ENCODE measurements around the gene COL26A1. TPM values are rescaled to one million over a fixed set of nuclear protein-coding genes. Genes with fewer than 3 reads are reported as not detected.

Gene COL26A1
- total RNA-seq, 2 experiments from 2014 or later = not detected

DNA sequence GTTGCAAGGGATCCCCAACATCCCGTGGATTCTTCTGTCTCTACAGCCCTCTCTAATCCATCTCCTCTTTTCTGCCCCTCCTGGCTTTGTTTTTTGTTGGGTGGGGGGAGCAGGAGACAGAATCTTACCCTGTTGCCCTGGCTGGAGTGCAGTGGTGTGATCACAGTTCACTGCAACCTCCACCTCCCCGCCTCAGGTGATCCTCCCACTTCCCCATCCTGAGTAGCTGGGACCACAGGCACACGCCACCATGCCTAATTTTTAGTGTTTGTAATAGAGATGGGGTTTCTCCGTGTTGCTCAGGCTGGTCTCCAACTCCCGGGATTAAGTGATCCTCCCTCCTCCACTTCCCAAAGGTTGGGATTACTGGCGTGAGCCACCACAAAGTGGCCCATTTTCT is 144.7 kb downstream of the COL26A1 start:
- no peak overlapping the region for H3K27ac Mint-ChIP-seq
- CTCF ChIA-PET = interaction anchor here (0.9 to 1.6 kb wide), 2 partner anchors 117 to 152 kb away, joined by 3 to 5 read pairs; no protein-coding TSS in a partner anchor
- no peak for DNase-seq
- no peaks in the 10 kb centered on the region for H3K36me3 Mint-ChIP-seq (ENCODE audit: low read depth)
- peaks cover 20% of the 10 kb centered on the region for H3K4me1 Mint-ChIP-seq
- POLR2A ChIA-PET = no interaction called here
- no peaks in the 10 kb centered on the region for H3K9me3 Mint-ChIP-seq
- no peak overlapping the region for H3K4me3 Mint-ChIP-seq
- peaks cover 6% of the 10 kb centered on the region for H3K27me3 Mint-ChIP-seq

- no peaks in the 10 kb centered on the region for H3K36me3 Mint-ChIP-seq (ENCODE audit: low read depth)
- CTCF ChIA-PET = interaction anchor here (0.9 to 1.5 kb wide), 2 partner anchors 143 to 152 kb away, joined by 3 to 8 read pairs; no protein-coding TSS in a partner anchor
- H3K9me3 Mint-ChIP-seq = no peaks in the 10 kb centered on the region
- peaks cover 20% of the 10 kb centered on the region for H3K4me1 Mint-ChIP-seq
- peak; percentile 41 for DNase-seq
- no peak overlapping the region for H3K4me3 Mint-ChIP-seq
- POLR2A ChIA-PET = no interaction called here
- peaks cover 9% of the 10 kb centered on the region for H3K27me3 Mint-ChIP-seq
- H3K27ac Mint-ChIP-seq = no peak overlapping the region
Observed at GRCh38 chr7:101507791-101508252, 145.1 kb downstream of the COL26A1 start.

DNA sequence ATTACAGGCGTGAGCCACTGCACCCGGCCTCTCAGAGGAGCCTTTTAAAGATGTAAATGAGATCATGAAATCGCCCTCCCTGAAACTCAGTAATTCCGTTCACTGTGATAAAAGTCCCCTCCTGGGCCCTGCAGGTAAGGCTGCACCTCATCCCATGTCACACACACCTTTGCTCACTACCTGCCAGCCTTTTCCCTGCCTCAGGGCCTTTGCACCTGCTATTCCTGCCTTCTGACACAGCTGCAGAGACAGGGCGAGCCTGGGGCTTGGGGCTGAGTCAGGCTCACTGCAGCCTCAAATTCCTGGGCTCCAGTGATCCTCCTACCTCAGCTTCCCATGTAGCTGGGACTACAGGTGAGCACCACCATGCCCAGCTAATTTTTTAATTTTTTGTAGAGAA is 147.6 kb downstream of the COL26A1 start:
- H3K9me3 Mint-ChIP-seq = no peaks in the 10 kb centered on the region
- POLR2A ChIA-PET = no interaction called here
- H3K4me1 Mint-ChIP-seq = peaks cover 9% of the 10 kb centered on the region
- CTCF ChIA-PET = no interaction called here
- no peak overlapping the region for H3K27ac Mint-ChIP-seq
- H3K36me3 Mint-ChIP-seq (ENCODE audit: low read depth) = no peaks in the 10 kb centered on the region
- peaks cover 15% of the 10 kb centered on the region for H3K27me3 Mint-ChIP-seq
- DNase-seq = no peak
- H3K4me3 Mint-ChIP-seq = no peak overlapping the region

DNA sequence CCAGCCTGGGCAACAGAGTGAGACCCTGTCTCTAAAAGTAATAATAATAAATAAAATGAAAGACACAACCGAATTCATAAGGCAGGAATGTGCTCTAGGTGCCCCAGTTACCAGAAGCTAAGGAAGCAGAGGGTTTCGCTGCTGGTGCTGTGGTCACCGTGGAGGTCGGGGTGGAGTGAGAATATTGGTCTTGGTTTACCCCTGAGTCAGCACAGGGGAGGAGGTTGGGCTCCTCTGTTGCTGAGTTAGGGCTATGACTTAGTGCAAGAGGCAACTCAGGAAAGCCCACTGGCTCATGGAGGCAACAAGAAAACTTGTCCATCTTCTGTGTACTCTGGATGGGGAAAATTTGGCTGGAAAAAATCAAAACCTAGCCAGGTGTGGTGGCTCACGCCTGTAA is 149.3 kb downstream of the COL26A1 start:
- ChIA-PET CTCF (no interaction called here), POLR2A (no interaction called here)
- no peak overlapping the region for H3K27ac Mint-ChIP-seq
- no peaks in the 10 kb centered on the region for H3K9me3 Mint-ChIP-seq
- no peak overlapping the region for H3K4me3 Mint-ChIP-seq
- no peaks in the 10 kb centered on the region for H3K36me3 Mint-ChIP-seq (ENCODE audit: low read depth)
- DNase-seq = no peak
- peaks cover 9% of the 10 kb centered on the region for H3K4me1 Mint-ChIP-seq
- peaks cover 15% of the 10 kb centered on the region for H3K27me3 Mint-ChIP-seq

DNA sequence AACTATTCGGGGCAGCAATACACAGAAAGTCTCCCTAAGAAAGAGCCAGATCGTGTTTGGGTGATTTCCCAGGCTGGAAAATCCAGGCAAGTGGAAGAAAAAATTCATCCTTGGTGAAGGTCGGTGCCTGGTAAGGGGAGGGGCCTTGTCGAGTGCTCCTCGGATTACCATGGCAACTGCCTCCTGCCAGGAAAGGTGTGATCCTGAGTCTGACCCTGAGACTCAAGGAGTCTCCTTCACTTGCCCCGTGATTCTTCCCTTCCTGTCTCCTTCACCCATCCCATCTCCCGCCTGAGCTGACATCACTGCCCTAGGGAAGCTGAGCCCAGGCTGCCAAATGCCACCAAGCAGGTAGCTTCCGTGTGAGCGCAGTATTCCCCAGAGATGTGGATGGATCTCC is 154.2 kb downstream of the COL26A1 start:
- ChIA-PET POLR2A (no interaction called here), CTCF (interaction anchor here (0.5 kb wide), 1 partner anchor 589 kb away, joined by 3 read pairs; no protein-coding TSS in a partner anchor)
- Mint-ChIP-seq H3K4me3 (no peak overlapping the region), H3K27ac (no peak overlapping the region), H3K4me1 (peaks cover 2% of the 10 kb centered on the region), H3K9me3 (no peaks in the 10 kb centered on the region), H3K36me3 (ENCODE audit: low read depth) (no peaks in the 10 kb centered on the region), H3K27me3 (peaks cover 11% of the 10 kb centered on the region)
- no peak for DNase-seq

GRCh38 chr7:101517304-101517703 is 154.6 kb downstream of the COL26A1 start:
- DNase-seq = no peak
- CTCF ChIA-PET = no interaction called here
- H3K27me3 Mint-ChIP-seq = peaks cover 11% of the 10 kb centered on the region
- POLR2A ChIA-PET = no interaction called here
- no peaks in the 10 kb centered on the region for H3K4me1 Mint-ChIP-seq
- H3K9me3 Mint-ChIP-seq = no peaks in the 10 kb centered on the region
- no peak overlapping the region for H3K27ac Mint-ChIP-seq
- no peaks in the 10 kb centered on the region for H3K36me3 Mint-ChIP-seq (ENCODE audit: low read depth)
- no peak overlapping the region for H3K4me3 Mint-ChIP-seq

DNA sequence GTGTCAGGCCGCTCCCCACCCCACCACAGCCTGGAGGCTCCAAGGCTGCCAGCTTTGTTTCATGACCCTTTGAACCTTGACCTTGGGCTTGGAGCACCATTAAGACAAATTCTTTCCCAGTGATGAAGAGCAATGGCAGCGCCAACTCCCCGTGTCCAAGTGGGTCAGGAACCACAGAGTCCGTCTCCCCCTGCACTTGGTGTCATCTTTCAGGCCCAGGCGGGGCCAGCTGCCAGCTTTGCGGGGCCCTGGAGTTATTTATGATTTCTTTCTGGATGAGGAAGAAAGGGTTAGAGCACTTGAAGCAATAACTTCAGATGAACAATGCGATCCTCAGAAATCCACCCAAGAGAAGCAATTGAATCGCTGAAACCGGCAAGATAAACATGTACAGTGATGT is 155.7 kb downstream of the COL26A1 start:
- no peak overlapping the region for H3K27ac Mint-ChIP-seq
- ChIA-PET CTCF (no interaction called here), POLR2A (interaction anchor here (1.2 kb wide), 1 partner anchor 10 kb away, joined by 3 read pairs; no protein-coding TSS in a partner anchor)
- H3K36me3 Mint-ChIP-seq (ENCODE audit: low read depth) = no peaks in the 10 kb centered on the region
- no peak for DNase-seq
- no peaks in the 10 kb centered on the region for H3K4me1 Mint-ChIP-seq
- H3K4me3 Mint-ChIP-seq = no peak overlapping the region
- H3K27me3 Mint-ChIP-seq = peaks cover 9% of the 10 kb centered on the region
- H3K9me3 Mint-ChIP-seq = no peaks in the 10 kb centered on the region

DNA sequence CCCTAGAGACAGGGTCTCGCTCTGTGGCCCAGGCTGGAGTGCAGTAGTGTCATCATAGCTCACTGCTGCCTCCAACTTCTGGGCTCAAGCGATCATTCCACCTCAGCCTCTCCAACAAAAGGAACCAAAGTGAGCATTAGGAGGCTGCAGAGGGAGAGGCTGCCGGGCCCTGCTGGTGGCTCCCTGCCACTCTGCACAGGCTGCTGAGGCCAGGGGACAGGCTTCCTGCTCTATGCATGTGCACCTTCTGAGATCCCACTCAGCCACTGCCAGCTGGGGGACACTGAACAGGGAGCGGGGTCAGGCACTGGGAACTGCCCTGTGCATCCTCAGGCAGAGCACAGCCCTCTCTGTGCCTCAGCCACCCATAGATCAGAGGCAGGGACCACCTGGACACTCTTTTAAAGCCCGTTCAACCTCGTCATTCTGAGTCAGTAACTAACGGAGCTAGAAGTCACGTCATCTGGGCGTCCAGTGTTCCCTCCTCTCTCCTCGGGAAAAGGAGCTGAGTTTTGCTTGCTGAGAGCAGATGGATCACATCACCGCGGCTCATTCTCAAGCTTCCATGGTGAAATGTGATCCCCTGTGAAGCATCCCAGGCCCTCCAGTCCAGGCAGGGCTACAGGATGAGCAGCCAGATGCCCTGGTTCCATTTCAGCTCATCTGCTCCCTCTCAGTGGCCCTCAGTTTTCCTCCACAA is 156.8 kb downstream of the COL26A1 start:
- Mint-ChIP-seq H3K4me3 (no peak overlapping the region), H3K9me3 (no peaks in the 10 kb centered on the region), H3K27me3 (peaks cover 8% of the 10 kb centered on the region), H3K36me3 (ENCODE audit: low read depth) (no peaks in the 10 kb centered on the region), H3K4me1 (no peaks in the 10 kb centered on the region), H3K27ac (no peak overlapping the region)
- DNase-seq = no peak
- ChIA-PET CTCF (no interaction called here), POLR2A (interaction anchor here (1.2 kb wide), 1 partner anchor 9 kb away, joined by 3 read pairs; no protein-coding TSS in a partner anchor)

- H3K4me3 Mint-ChIP-seq = no peak overlapping the region
- no peaks in the 10 kb centered on the region for H3K9me3 Mint-ChIP-seq
- H3K27me3 Mint-ChIP-seq = peaks cover 7% of the 10 kb centered on the region
- no peak for DNase-seq
- H3K27ac Mint-ChIP-seq = no peak overlapping the region
- no peaks in the 10 kb centered on the region for H3K36me3 Mint-ChIP-seq (ENCODE audit: low read depth)
- ChIA-PET POLR2A (no interaction called here), CTCF (no interaction called here)
- no peaks in the 10 kb centered on the region for H3K4me1 Mint-ChIP-seq
Observed at GRCh38 chr7:101521430-101521925, 158.8 kb downstream of the COL26A1 start.

DNA sequence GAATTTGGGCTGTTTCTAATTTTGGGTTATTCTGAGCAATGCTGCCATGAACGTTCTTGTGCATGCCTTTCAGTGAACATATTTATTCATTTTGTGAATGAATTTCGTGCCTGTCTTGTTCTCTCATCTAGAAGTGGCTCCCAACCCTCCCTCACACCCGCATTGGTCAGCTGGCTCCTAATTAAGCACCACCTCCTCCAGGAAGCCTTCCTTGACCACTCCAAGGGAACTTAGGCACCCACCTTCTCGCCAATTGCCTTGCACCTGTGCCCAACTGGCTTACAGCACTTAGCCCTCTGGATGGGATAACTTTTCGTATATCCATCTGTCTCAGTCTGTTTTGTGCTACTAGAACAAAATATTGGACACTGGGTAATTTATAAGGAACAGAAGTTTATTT is 159.3 kb downstream of the COL26A1 start:
- CTCF ChIA-PET = no interaction called here
- H3K4me1 Mint-ChIP-seq = no peaks in the 10 kb centered on the region

DNA sequence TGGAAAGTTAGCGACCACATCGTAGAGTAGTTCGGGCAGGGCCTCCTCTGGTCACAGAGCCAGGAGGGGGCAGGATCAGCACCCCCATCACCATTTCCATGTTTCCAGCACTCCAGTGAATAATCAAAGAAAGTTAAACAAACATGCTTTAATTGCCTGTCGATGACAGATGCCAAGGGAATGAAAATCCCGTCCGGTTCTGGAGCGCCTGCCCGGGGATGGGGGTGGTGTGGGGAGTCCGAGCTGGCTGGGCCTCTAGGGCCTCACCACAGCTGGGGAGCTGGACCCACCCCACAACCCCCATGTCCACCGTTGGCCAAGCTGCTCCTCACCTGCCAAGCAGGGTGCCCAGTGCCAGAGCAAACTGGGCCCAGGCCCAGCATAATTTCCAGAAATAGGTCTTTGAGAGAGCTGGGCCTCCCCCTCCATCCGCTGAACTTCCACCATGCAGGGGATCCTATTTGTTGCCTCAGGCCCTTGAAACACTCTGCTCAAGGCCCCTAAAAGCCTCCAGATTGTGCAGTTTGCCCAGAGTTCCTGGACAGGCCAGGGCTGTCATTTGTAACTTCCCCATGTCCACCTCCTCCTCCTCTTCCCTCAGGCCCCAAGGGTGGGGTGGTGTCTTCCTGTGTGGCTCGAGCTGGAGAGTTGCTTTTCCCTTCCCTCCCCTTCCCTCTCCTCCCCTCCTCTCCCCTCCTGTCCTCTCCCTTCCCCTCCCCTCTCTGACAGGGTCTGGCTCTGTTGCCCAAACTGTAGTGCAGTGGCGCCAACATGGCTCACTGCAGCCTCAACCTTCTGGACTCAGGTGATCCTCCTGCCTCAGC is 165.4 kb downstream of the COL26A1 start:
- Mint-ChIP-seq H3K4me3 (no peak overlapping the region), H3K36me3 (ENCODE audit: low read depth) (no peaks in the 10 kb centered on the region), H3K27ac (no peak overlapping the region), H3K4me1 (no peaks in the 10 kb centered on the region), H3K9me3 (no peaks in the 10 kb centered on the region), H3K27me3 (peaks cover 5% of the 10 kb centered on the region)
- ChIA-PET POLR2A (interaction anchor here (0.8 kb wide), 1 partner anchor 9 kb away, joined by 3 read pairs; no protein-coding TSS in a partner anchor), CTCF (interaction anchor here (1.3 kb wide), 1 partner anchor 7 kb away, joined by 3 read pairs; no protein-coding TSS in a partner anchor)
- DNase-seq = no peak

More for the DNA sequence above, 159.3 kb downstream of the COL26A1 start:
- H3K36me3 Mint-ChIP-seq (ENCODE audit: low read depth) = no peaks in the 10 kb centered on the region
- POLR2A ChIA-PET = no interaction called here
- H3K9me3 Mint-ChIP-seq = no peaks in the 10 kb centered on the region
- no peak for DNase-seq
- H3K27me3 Mint-ChIP-seq = peaks cover 7% of the 10 kb centered on the region
- no peak overlapping the region for H3K4me3 Mint-ChIP-seq
- H3K27ac Mint-ChIP-seq = no peak overlapping the region

GRCh38 chr7:101529560-101529959 is 166.9 kb downstream of the COL26A1 start:
- no peak overlapping the region for H3K4me3 Mint-ChIP-seq
- POLR2A ChIA-PET = no interaction called here
- DNase-seq = no peak
- no peaks in the 10 kb centered on the region for H3K4me1 Mint-ChIP-seq
- no peak overlapping the region for H3K27ac Mint-ChIP-seq
- peaks cover 1% of the 10 kb centered on the region for H3K27me3 Mint-ChIP-seq
- CTCF ChIA-PET = no interaction called here
- H3K36me3 Mint-ChIP-seq (ENCODE audit: low read depth) = no peaks in the 10 kb centered on the region
- no peaks in the 10 kb centered on the region for H3K9me3 Mint-ChIP-seq

DNA sequence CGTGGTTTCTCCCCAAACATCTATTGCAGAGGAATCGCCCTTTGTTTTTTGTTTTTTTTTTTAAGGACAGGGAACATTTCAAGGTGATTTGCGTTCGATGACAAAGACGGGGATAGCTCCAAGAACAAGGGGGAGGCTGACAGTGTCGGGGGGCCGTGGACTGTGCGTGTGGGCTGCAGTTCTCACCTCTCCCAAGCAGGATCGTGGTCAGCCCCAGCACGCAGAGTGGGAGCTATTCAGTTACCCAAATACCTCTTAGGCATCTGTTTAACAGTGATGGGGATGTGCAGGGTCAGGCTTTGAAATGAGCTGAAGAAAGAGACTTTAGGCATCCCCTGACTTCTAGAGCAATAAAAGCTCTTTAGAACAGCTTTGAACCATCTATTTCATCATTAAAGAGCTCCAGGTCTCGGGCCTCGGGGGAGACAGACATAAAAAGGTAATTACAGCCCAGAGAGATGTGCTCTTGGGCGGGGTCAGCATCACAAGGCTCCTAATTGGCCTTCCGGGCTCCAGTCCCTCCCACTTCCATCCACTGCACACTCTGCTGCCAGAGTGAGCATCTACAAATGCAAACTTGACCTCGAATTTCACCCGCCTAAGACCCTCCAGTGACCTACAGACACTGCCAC is 169.2 kb downstream of the COL26A1 start:
- Mint-ChIP-seq H3K27ac (no peak overlapping the region), H3K4me3 (no peak overlapping the region), H3K27me3 (peaks cover 1% of the 10 kb centered on the region), H3K9me3 (no peaks in the 10 kb centered on the region), H3K4me1 (no peaks in the 10 kb centered on the region), H3K36me3 (ENCODE audit: low read depth) (no peaks in the 10 kb centered on the region)
- CTCF ChIA-PET = no interaction called here
- no peak for DNase-seq
- POLR2A ChIA-PET = no interaction called here

Measured in activated CD4-positive, alpha-beta memory T cell treated with anti-CD3 and anti-CD28 coated beads, Interleukin-2, amount 10 ng/mL, durations not matched to agents 7 days and 5 days (primary cell).